HG03439 (cell line): ENCODE measurements around the gene CHMP4A.

Experiments used
- ATAC-seq: cut with Tn5 transposase; IDR thresholded peaks from one replicate; pipeline ENCODE4 v1.9.1; 2021; ENCODE audit warnings: mild to moderate bottlenecking, moderate library complexity; ENCODE audit not compliant: unreplicated experiment

CHMP4A gene, protein sequence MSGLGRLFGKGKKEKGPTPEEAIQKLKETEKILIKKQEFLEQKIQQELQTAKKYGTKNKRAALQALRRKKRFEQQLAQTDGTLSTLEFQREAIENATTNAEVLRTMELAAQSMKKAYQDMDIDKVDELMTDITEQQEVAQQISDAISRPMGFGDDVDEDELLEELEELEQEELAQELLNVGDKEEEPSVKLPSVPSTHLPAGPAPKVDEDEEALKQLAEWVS

DNA sequence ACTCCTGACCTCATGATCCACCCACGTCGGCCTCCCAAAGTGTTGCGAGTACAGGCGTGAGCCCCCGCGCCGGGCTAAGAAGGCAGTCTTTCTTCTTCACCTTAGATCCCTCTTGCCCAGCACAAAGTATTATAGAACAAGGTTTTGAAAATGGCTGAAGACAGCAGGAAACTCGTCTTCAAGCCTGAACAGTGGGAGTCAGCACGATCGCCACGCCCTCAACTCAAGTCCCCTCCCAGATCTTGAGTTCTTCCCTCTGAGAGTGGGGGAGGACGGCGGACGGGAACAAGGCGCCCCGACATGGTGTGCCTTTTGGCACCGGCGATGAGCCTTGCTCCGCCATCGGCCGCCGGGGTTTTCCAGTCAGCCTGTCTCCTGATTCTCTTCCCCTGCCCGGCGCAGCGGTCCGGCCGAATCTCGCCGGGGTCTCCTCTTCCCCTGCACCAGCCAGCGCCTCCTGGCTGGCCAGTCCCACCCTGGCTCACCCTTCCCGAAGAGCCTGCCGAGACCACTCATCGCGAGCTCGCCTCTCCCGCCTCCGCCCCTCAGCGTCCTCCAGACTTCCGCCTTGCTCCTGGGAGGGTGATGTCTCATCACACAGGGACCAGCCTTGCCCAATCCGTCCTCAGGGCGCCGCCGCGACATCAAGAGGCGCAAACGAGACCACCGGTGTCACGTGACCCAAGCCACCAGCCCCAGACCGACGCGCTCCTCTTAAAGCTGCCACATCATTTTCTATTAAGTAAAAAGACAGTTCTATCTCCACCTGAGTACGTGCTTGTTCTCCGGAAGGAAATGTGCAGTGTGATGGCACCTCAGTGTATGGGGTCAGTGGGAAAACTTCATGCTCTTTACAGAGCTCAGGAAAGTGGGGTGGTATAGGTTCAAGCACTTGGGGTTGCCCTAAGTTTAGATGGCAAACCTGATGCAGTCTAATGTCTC lies at the start of gene CHMP4A:
Gene CHMP4A, minus strand, starts transcription at position 565 of the 942 bp plus-strand sequence. Its CDS starts 49 bp downstream, at position 516.
- ATAC-seq, result peak; percentile 79

DNA sequence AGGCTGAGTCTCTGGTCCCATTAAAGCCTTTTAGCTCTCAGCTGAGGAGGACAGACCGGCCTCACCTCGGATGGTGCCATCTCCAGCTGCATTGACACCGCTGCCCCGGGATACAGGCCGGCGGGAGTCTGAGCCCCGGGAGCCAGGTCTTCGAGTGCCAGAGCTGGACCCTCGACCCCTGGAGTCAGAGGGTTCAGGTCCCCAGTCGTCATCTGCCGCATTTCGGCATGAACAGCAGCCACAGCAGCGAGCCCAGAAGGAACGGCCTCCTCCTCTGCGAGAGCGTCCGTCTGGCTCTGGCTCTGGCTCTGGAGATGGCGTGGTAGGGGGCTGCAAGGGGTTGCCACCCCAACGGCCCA lies 48.7 kb upstream of the CHMP4A start:
- ATAC-seq, result no peak

DNA sequence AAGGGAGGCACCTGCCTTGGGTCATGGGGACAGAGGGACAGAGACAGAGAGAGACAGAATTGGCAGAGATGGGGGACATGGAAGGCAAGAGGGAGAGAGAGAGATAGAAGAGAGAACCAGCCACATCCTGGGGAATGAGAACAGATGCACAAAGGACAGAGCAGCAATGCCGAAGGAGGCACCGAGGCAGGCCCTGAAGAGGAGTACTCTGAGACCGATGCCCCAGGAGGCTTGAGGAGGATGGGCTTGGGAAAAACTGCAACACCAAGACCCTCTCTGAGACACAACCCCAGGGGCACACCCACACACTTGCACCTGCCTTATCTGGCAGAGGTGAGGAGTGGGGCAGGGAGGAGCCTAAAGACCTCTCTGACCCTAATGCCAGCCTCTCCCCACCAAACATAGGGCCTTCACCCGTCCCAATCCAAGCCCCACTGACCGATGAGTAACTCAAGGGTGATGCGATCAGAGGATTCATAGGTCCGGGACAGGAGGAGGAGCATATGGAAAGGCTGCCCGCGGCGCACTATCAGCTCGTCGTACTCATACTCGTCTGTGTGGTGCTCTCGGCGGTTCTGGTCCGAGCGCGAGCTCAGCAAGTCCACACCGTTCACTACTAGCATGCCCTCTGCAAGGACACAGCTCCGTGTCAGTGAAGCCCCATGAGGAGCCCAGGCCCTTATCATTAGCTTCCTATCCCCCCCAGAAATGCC lies 48.1 kb upstream of the CHMP4A start:
- ATAC-seq, result no peak

DNA sequence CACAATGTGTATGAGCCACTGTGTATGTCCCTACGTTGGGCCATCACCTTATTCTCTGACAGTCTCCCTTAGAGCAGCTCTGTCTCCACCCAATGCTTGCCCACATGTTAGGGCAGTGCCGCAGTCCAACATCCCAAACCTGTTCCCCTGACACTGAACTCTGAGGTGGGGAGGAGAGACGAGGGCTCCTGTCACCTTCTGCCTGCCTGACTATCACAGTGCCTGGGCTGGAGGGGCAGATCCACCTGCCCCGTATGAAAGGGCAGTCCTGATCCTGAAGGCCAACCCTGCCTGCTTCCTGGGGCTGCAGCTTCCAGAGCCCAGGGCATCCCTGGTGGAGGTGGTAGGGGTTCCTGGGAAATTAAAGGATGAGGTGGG lies 47.5 kb upstream of the CHMP4A start:
- no peak for ATAC-seq

DNA sequence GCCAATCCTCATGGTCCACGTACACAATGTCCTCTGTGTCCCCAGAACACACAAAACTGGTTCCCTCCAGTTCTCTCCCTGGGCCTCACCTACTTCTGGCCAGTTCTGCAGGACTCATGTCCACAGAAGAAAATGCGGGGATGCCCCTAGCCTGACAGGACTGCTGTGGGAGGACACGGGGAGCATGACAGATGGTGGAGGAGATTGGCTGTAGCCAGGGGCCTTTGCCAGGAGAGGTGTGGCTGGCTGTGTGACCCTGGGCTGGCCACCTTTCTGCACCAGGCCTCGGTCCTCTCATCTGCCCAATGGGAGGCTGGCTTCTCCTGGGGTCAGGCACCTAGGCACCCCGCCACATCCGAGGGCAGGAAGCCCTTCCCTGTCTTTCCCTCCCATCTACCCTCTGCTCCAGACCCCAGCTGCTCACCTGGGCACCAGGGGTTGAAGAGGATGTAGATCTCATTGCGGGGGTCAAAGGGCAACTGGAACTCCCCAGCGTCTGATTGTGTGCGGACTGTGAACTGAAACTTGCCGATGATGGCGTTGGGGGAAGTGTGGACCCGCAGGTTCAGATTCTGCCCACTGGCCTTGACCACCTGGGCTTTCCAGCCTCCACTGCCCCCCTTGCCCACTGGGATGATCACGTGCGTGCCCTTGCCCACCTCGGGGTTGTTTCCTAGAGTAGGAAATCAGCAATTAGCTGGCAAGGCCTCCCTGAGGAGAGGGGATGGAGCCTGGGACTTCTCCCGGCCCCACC lies 46.9 kb upstream of the CHMP4A start:
- ATAC-seq, result no peak

DNA sequence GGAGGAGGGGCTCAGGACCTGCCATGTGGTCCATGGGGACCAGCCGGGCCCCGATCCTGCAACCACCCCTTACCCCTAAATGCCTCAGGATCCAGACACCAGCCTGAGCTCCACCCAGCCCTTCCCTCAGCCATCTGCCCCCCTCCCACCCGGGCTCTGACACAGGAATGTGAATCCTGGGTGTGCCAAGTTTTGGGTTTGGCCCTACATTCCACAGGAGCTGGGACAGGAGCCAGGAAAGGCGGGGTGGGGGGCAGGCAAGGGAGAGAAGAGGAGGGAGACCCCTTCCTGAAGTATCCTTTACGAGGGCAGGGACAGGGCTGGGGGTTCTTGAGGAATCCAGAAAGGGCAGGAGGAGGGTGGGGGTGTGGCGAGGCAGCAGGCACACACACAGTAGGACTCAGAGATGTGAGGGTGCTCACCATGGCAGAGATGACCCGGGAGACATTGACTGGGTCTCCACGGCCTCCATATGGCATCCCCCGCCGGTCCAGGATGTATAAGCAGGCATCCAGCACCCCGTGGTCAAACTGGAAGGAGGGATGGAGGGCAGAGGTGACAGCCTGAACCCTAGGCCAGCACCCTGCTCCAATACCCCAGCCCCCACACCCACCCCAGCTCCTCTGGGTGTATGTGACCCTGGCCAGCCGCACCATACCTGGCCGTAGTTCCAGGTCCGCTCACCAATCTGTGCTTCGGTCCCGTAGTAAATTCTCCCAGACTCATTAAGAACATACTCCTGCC lies 46.2 kb upstream of the CHMP4A start:
- no peak for ATAC-seq

DNA sequence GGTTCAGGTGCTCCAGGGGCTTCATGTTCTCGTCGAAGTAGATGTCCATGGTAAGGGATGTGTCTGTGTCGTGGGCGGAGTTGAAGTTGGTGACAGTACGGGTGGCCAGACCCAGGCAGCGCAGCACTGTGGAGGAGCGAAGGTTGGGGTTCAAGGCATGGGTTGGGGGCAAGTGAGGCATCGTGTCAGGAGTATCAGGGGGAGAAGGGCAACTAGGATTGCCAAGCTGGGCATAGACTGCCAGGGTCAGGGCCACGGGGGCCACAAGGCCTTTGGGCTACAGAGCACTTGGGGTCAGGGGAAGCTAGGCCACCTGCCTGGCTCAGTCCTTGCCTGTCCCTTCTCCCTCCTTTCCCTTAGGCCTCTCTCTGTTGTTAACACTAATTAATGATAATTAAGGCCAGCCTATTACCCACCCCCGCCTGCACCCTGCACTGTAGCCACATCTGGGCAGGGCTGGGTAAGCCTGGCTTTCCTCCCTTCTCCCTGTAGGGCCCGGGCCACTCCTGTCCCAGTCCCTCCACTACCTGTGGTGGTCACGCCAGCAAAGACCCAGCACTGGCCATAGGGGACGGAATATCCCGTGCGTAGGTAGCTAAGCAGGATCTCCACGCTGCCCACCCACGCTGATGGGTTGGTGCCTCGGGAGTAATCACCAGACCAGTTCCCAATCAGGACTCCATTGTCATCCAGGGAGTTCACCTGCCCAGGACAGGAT lies 45.4 kb upstream of the CHMP4A start:
- ATAC-seq, result no peak

DNA sequence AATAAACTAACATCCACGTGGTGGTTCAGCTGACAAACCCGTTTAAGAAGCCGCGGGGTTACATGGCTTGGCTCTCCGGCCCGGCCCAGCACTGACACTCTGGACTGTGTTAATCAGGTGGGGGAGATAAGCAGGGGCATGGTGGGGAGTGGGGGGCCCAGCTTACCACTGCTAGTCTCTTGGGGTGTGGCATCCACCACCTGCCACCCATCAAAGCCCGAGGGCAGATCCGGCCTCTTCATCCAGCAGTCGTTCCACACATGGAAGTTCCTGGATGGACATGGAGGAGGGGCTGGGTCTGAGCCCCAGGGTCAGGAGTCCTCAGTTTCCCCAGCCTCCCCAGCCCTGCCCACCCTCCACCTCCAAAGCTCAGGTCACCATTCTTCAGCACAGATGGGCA lies 44.8 kb upstream of the CHMP4A start:
- ATAC-seq, result no peak

DNA sequence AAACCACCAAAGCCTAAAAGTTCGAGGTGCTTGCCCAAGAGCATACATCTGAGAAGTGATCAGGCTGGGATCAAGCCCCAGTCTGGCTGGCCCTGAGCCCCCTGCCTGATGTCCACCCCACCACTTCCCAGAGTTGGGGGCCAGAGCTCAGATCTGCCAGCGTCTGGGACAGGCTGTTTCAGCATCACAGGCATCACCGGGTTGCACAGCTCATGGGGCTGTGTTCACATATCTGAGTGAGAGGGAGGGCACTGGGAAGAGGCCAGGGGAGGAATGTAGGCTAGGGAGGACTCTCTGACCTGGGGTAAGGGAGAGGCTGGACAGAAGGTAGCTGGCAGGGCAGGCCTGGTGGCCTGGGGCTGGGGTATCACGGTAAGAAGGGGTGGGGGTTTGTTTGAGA lies 43.7 kb upstream of the CHMP4A start:
- ATAC-seq, result no peak

DNA sequence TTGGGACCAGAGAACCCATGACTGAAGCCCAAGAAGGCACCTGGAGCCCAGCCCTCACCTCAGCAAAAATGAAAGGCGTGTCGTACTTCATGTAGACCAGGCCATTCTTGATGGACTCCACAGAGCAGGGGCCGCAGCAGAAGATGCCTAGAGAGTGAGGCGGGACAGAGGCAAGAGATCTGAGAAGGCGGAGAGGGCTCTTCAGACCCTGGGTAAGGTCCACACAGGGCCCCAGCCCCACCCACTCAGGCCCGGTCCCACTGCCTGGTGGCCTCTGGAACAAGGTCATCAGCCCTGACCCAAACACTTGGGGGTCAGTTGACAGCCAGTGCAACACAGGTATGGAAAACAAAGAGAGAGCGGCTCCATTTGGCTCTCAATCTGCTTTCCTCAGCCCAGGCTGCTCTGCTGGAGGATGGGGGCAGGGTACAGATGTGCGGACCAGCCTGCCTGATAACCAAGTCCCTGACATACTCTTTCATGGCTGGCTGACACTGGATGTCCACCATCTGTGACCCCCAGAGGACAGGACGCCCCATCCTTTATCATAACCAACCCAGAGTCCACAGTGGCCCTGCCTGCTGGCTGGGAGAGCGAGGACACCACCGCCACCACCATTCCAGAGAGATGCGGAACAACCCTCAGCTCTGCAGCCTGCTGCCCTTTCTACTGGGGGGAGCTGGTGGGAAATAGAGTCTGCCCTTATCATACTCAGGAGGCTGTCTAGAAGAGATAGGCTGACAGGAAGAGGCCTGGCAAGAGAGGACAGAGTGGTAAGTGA lies 42.8 kb upstream of the CHMP4A start:
- no peak for ATAC-seq

DNA sequence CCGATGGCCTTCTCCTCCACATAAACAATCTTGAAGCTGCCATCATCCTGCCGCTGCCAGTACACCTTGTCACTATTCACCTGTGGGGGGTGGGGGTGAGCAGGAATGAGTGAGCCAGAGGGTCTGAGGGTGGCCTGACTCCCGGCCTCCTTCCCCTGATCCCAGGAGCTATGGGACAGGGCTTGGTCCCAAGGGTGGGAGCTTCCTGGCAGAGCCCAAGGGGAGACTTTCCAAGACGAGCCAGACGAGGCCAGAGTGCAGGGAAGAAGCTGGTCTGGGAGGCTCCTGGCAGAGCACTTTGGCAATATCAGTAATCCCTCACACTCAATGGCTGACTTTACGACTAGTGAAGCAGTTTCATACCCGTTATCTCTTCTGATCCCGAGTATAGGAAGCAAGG lies 42.1 kb upstream of the CHMP4A start:
- no peak for ATAC-seq

DNA sequence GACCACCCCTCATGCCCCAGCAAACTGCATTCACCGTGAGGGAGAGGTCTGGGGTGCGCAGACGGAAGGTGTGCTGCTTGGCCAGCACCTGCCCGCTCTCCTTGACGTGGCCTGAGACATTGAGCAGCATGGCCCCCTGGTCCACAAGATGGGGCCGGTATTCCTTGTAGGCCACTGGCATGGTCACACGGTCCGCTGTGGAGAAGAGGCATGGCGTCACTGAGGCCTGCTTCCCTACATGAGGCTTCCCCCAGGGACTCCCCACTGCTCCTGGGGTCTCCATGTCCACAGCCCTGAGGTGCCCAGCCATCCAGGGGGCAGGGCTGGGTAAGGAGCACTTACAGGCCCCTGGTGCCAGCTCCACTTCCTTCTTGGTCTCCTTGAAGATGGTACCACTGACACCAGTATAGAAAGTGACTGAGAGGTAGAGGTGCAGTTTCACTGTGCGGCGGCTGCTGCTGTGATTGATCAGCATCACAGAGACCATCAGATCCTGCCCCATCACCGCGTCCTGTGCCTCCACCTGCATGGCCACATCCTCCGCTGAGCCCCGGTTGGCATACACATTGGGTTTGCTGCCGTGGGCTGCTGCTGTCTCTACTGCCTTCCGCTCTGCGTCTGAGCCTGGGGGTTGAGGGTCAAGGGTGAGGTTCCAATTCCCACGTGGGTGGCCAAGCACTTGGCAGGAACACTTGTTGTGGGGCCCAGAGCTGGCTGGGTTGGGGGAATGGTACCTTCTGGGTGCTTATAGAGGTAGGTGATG lies 41.5 kb upstream of the CHMP4A start:
- ATAC-seq, result no peak

DNA sequence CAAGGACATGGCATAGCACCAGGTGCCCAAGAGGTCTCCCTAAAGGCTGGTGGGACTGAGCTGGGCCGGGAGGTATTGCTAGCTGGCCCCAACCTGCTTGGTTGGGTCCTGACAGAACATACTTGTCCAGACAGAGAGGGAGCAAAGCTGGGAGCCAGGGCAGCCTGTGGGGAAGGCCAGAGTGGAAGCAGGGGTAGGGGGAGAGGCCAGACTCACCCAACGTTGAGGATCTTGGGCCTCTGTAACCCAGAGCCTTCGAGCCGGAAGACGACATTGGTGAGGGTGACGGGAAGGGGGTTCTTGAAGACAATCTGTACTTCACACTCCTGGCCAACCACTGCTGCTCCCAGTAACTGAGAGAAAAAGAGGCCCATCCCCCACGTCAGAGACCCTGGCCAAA lies 40.6 kb upstream of the CHMP4A start:
- ATAC-seq, result no peak

DNA sequence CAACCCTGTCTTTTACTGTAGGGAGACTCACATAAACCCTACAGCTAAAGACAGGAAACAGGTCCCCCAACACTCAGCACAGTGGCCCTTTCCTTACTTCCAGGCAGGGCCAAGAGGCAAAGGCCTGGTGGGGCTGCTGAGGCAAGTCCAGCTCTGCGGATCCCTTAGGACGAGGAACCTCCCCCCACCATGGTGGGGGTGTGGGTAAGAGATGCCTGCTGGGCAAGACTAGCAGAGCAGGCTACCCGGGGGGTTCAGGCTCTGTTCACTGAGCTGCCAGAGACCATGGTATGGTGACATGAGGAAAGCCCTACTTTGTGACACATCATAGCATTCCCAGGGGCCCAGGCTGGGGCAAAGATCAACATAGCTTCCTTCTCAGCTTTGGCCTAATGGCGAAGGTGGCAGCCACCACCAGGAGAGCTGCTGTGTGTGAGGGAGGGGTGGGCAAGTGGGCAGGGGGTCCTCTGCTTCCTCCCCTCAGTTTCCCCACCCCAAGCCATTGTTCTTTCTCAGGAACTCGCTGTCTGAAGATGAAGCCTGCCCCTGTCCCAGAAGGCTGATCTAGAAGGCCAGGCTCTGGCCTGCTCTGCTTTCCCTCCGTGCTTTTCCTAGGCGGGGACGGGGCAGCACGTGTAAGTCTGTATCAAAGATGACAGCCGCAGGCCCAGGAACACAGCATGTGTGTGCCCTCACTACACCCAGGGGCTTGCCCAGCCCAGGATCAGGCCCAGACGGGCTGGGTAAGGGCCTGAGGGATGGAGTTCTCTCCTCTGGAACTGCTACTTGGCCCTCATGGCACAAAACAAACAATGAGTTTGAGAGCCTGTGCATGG lies 39.2 kb upstream of the CHMP4A start:
- ATAC-seq, result no peak

DNA sequence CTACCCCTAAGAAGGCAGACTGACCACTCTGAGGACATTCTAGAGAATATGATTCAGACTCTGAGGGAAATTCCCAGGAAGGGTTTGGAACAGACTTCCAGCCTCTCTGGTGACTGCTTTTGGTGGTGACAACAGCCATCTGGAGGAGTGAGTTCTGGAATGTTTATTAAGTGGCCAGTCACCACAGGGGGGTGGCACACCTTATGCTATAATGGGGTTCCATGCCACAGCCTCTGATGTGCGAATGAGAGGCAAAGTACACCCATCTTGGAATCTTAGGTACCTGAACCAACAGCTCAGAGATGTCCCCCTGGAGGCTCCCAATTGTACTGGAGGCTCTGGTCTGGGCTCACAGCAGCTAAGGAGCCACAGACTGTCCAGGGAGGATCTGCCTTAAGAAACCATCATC lies 38.6 kb upstream of the CHMP4A start:
- no peak for ATAC-seq

DNA sequence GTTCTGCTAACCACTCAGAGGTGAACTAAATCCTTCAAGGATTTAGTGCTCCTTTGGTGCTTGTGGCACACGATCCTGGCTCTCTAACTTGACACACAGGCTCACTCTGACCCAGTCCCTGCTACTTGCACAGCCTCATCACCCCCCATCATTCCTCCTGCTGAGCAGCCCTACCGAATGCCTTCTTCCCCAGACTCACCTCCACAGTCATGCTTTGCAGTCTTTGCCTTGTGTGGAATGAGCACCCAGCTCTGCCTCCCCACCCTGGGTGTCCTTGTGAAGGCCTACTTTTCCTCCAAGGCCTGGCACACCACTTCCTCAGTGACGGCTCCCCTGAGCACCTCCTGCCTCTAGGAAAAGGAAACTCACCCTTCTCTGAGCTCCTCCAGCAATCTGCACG lies 37.1 kb upstream of the CHMP4A start:
- ATAC-seq, result no peak
